T-helper 17 cell (primary cell): ENCODE results near the gene HLCS. TPM values are rescaled to one million over a fixed set of nuclear protein-coding genes. Genes with fewer than 3 reads are reported as not detected.

Source experiments
- ATAC-seq: fragments of 150-1000 bp; cut with Tn5 transposase; 2 replicates; pipeline ENCODE4 v1.10.0; 2021; ENCODE audit warnings: mild to moderate bottlenecking, moderate library complexity
- DNase-seq, 3 donors: peaks; one replicate each; pipeline versions ENCODE4 v3.0.0 to v3.0.0-alpha.2; 2020 to 2021
- H3K9me3 ChIP-seq: one replicate; pipeline ENCODE4 v1.7.0; 2013; ENCODE audit warnings: low read length, mild to moderate bottlenecking; ENCODE audit not compliant: control insufficient read depth, poor library complexity, severe bottlenecking
- H3K27ac Mint-ChIP-seq: one replicate; pipeline ENCODE4 v1.8.0; 2022; ENCODE audit warnings: mild to moderate bottlenecking, moderate library complexity, mixed read lengths
- H3K27me3 Mint-ChIP-seq: one replicate; pipeline ENCODE4 v1.8.0; 2022; ENCODE audit warnings: mixed read lengths
- H3K36me3 Mint-ChIP-seq: one replicate; pipeline ENCODE4 v1.8.0; 2022; ENCODE audit warnings: low read depth, mixed read lengths
- H3K4me1 Mint-ChIP-seq: one replicate; pipeline ENCODE4 v1.8.0; 2022; ENCODE audit warnings: mild to moderate bottlenecking, mixed read lengths
- H3K4me3 Mint-ChIP-seq: one replicate; pipeline ENCODE4 v1.8.0; 2022; ENCODE audit warnings: mild to moderate bottlenecking, moderate library complexity, mixed read lengths
- total RNA-seq, 4 donors: library from RNA in 2 of 4; stranded (reverse) in 2 of 4; gene quantifications; one replicate each; pipeline ENCODE4 v1.2.3 and lab custom pipeline; 2022 to 2026

The HLCS gene
- total RNA-seq, 2 donors from 2014 or later, result 14.4 to 16.3 TPM

DNA sequence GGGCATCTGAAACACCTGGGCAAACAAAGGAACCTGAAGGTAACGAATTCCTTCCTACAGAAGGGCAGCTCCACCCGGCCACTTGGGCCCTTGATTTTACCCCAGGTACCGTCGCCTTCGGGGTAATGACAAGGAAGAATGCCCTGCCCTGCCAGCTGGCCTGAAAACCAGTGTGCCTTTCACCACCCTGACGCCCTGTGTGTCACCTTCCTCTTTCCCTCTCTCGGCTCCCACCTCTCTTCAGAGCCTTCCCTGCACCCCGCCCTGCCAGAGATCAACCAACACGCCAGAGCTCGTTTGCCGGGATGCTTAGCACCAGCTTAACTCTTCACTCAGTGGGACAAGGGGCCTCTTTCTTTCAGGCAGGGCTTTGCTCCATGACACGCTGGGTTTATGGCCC is 181.5 kb downstream of the HLCS start:
- Mint-ChIP-seq H3K27ac (no peak overlapping the region), H3K27me3 (no peaks in the 10 kb centered on the region), H3K4me1 (peaks cover 4% of the 10 kb centered on the region), H3K36me3 (no peaks in the 10 kb centered on the region), H3K4me3 (no peak overlapping the region)
- no peak for ATAC-seq
- no peak for DNase-seq
- no peaks in the 10 kb centered on the region for H3K9me3 ChIP-seq

DNA sequence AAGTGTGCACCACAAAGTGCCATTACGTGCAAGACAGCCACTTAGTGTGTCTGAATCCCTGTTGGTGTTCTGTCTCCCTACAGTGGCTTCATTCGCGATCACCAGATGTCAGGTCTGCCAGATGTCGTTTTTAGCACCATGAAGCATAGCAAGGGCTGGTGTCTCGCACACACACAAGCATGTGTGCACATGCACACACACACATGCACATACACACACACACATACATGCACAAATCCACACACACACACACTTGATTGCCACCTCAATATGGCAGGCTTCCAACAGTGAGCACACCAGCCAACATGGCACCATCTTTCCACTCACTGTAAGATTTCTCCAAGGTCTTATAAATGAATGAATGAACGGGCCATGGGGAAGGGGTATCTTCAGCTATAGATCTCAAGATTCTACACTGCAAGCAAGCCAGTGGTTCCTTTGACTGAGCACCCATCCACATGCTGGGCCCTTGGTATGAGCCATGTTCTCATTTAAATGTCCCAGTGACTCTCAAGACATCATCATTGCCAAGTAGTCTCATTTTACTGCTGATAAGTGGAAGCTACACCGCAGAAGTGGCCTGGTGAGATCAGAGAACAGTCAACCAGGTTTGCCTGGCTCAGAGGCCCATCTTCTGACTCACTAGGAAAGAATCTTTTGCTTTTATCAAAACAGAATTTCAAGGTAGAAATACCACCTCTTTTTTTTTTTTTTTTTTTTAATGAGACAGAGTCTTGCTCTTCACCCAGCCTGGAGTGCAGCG is 182.7 kb downstream of the HLCS start:
- H3K36me3 Mint-ChIP-seq, result peaks cover 4% of the 10 kb centered on the region
- DNase-seq (no peak), ATAC-seq (no peak)

DNA sequence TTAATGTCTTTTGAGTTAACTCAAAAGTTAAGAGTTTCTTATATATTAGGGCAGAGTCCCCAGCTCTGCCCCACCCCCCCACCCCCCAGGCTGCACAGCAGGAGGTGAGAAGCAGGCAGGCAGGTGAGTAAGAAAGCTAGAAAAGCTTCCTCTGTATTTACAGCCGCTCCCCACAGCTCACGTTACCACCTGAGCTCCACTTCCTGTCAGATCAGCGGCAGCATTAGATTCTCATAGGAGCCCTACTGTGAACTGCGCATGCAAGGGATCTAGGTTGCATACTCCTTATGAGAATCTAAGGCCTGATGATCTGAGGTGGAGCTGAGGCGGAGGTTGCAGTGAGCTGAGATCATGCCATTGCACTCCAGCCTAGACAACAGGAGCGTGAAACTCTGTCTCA is 185.6 kb downstream of the HLCS start:
- no peak overlapping the region for H3K27ac Mint-ChIP-seq
- H3K9me3 ChIP-seq, result no peaks in the 10 kb centered on the region
- H3K27me3 Mint-ChIP-seq, result no peaks in the 10 kb centered on the region
- no peak overlapping the region for H3K4me3 Mint-ChIP-seq
- ATAC-seq (no peak), DNase-seq (no peak)
- H3K4me1 Mint-ChIP-seq, result peaks cover 3% of the 10 kb centered on the region
- peaks cover 4% of the 10 kb centered on the region for H3K36me3 Mint-ChIP-seq

More for the DNA sequence above, 182.7 kb downstream of the HLCS start:
- Mint-ChIP-seq H3K4me3 (no peak overlapping the region), H3K27ac (no peak overlapping the region), H3K27me3 (no peaks in the 10 kb centered on the region), H3K4me1 (peaks cover 7% of the 10 kb centered on the region)
- H3K9me3 ChIP-seq, result no peaks in the 10 kb centered on the region

DNA sequence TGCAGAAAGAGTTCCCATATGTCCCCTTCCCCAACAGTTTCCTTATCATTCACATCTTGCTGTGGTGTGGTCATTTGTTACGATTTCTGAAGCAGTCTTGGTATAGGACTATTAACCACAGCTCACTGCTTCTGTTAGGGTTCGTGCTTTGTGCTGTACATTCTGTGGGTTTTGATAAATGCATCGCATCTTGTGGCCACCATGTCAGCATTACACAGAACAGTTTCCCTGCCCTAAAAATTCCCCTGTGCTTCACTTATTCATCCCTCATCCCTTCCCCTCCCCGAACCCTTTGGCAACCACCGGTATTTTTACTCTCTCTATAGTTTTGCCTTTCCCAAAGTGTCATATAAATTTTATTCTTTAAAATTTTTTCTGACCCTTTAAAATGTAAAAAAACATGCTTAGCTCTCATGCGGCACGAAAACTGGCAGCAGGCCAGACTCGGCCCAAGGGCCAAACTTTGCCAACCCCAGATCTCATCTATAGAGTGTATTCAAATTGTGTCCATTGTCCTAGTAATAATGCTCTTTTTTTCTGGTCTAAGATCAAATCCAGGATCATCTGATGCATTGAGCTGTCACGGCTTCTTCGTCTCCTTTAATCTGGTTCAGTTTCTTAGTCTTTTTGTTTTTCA is 189.4 kb downstream of the HLCS start:
- no peak overlapping the region for H3K4me3 Mint-ChIP-seq
- no peaks in the 10 kb centered on the region for H3K27me3 Mint-ChIP-seq
- peaks cover 4% of the 10 kb centered on the region for H3K36me3 Mint-ChIP-seq
- H3K9me3 ChIP-seq, result no peaks in the 10 kb centered on the region
- peaks cover 6% of the 10 kb centered on the region for H3K4me1 Mint-ChIP-seq
- ATAC-seq, result no peak
- DNase-seq, result no peak
- no peak overlapping the region for H3K27ac Mint-ChIP-seq

DNA sequence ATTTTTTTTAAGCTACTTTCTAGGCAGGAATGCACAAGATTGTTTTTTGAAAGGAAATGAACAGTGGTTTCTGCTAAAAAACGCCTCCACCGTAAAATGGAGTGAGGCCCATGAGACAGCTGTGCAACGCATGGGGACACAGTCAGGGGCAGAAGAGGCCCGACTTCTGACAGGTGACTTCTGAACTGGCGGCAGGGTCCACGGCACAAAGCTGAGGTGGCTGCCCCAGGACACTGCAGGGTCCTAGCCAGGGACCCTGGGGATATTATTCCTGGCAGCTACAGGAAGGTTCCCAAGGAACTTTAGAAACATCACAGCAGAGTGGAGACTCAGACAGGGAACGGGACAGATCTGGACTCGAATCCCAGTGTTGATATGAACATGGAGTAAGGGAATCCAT is 192.5 kb downstream of the HLCS start:
- no peaks in the 10 kb centered on the region for H3K9me3 ChIP-seq
- DNase-seq, result no peak
- no peak overlapping the region for H3K27ac Mint-ChIP-seq
- no peak for ATAC-seq
- H3K4me3 Mint-ChIP-seq, result no peak overlapping the region
- H3K4me1 Mint-ChIP-seq, result peaks cover 3% of the 10 kb centered on the region
- H3K27me3 Mint-ChIP-seq, result no peaks in the 10 kb centered on the region
- H3K36me3 Mint-ChIP-seq, result peaks cover under 1% of the 10 kb centered on the region

DNA sequence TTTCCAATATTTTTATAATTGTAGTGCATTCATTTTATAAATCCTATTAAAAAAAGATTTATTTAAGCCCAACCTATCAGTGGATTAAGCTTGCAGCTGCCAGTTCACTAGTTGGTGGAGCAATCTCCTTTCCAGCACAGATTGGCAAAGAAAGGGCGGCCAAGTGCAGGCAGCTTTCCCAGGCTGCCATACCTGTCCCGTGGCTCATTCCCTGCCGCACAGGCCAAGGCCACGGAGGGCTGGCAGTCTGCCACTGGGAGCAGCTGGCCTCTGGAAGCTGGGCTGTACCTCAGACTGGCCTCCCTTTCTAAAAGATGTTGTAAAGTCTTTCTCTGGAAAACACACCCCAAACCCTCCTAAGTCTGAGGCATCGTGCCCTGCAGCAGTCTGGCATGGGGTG is 193.4 kb downstream of the HLCS start:
- H3K4me3 Mint-ChIP-seq, result no peak overlapping the region
- no peaks in the 10 kb centered on the region for H3K36me3 Mint-ChIP-seq
- no peaks in the 10 kb centered on the region for H3K27me3 Mint-ChIP-seq
- H3K9me3 ChIP-seq, result no peaks in the 10 kb centered on the region
- H3K27ac Mint-ChIP-seq, result no peak overlapping the region
- ATAC-seq, result no peak
- H3K4me1 Mint-ChIP-seq, result peaks cover 3% of the 10 kb centered on the region
- DNase-seq, result no peak

DNA sequence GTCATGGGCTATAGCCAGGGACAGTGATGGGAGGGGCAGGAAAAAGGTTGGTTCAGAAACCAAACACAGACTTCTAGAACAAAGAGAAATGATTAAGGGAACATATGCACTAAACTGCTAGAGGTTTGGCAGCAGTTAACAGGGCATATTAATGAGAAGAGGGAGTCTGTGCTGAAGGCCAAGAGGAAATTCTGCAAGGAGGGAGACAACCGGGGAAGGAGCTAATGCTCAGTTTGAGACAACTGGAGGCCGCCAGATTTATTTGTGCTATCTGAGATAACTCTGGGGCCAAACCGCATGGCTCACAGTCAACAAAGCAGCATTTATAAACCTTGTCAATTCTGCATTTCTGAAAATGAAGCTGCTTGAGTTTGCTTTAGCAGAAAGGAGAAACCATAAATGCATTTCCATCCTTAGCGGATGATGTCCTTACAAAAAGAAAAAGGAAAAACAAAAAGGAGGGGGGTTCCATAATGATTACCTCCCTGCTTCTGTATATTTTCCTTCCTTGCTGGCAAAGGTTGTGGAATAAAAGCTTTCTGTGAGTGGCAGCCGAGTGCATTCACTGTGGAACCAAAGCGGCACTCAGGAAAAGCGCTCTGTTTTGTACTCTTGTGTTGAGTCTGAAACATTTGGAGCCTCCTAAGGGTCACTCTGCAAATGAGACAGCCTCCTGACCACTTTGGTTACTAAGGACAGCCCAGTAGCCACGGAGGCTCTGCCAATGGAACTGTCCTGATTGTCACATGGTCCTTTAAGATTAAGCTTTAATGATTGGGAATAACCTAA is 197.2 kb downstream of the HLCS start:
- no peaks in the 10 kb centered on the region for H3K9me3 ChIP-seq
- Mint-ChIP-seq H3K27me3 (no peaks in the 10 kb centered on the region), H3K4me3 (no peak overlapping the region), H3K4me1 (no peaks in the 10 kb centered on the region), H3K27ac (no peak overlapping the region), H3K36me3 (no peaks in the 10 kb centered on the region)
- ATAC-seq, result no peak
- DNase-seq, result no peak

DNA sequence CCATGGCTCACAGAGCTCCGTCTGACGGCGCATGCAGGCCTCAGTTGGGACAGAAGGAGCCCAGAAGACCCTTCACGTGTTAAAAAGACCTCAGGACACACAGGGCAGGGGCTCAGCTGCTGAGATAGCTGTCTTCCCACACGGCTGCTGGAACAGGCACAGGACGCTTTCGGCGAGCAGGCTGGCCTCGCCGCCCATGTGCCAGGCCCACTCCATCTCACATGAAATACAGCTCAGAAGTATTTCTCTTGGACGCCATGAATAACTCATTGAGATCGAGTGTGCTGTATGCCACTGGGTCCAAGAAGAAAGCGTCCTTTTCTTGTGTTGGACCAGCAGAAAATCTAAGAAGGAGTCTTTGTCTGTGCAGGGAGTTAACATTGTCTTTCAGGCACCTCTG is 198.0 kb downstream of the HLCS start:
- Mint-ChIP-seq H3K27ac (no peak overlapping the region), H3K27me3 (no peaks in the 10 kb centered on the region), H3K36me3 (peaks cover 3% of the 10 kb centered on the region), H3K4me1 (peaks cover 1% of the 10 kb centered on the region), H3K4me3 (no peak overlapping the region)
- DNase-seq (no peak), ATAC-seq (no peak)
- no peaks in the 10 kb centered on the region for H3K9me3 ChIP-seq

DNA sequence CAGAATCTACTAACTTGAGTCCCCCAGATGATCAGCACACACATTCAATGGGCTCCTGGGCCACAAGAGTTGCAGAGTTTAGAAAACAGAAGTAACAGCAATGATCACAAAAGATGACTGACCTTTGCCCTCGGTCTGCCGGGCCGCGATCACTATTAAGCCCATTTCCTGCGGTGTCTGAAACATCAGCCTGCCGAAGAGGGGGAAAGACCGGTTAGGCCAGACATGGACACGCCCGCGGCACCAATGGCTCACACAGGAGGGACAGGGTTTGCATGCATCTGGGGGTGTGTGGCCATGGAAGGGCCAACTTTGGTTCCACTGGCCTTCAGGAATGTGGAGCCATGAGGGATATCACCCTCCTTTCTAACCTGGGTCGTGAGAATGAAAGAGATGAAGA is 199.4 kb downstream of the HLCS start:
- peaks cover 4% of the 10 kb centered on the region for H3K36me3 Mint-ChIP-seq
- ATAC-seq (no peak), DNase-seq (no peak)
- no peaks in the 10 kb centered on the region for H3K27me3 Mint-ChIP-seq
- H3K27ac Mint-ChIP-seq, result no peak overlapping the region
- no peaks in the 10 kb centered on the region for H3K9me3 ChIP-seq
- peaks cover 3% of the 10 kb centered on the region for H3K4me1 Mint-ChIP-seq
- no peak overlapping the region for H3K4me3 Mint-ChIP-seq

DNA sequence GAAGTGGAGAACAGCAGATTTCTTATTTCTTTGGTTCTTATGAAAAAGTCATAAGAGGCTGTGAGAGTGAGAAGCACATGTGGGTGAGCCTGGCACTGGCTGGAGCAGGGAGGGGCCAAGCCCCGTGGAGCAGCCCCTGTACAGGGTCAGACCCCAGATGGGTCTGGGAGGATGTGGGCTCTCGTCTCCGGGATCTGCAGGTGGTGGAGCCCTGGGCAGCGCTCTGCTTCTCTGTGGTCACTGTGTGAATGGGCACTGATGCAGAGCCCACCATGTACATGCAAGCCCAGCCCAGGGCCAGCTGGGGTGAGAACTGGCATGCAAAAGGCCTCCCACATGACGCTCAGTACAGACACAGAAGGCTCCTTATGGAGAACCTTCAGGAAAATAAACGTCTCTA is 200.0 kb downstream of the HLCS start:
- H3K9me3 ChIP-seq, result no peaks in the 10 kb centered on the region
- Mint-ChIP-seq H3K27ac (no peak overlapping the region), H3K4me3 (no peak overlapping the region), H3K27me3 (no peaks in the 10 kb centered on the region), H3K4me1 (peaks cover 5% of the 10 kb centered on the region), H3K36me3 (peaks cover 7% of the 10 kb centered on the region)
- ATAC-seq (no peak), DNase-seq (no peak)

DNA sequence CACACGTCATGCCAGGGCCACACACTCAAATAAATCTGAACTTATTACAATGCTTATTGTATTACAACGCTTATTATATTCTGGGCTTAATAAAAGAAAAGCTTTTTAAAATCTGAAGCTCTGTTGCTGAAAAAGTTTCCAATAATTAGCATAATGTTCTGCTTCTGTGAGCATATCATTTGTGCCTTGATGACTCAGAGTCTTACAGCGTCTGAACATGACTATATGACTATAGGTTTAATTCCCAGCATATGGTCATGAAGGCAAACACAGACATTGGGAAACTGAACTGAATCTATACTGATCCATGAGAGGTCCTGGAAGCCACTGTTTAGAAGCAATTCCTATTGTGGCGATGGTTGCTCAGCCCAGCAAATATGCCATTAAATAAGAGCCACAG is 201.2 kb downstream of the HLCS start:
- Mint-ChIP-seq H3K4me3 (no peak overlapping the region), H3K36me3 (peaks cover 9% of the 10 kb centered on the region), H3K4me1 (peaks cover 5% of the 10 kb centered on the region), H3K27ac (no peak overlapping the region), H3K27me3 (no peaks in the 10 kb centered on the region)
- DNase-seq, result no peak
- no peaks in the 10 kb centered on the region for H3K9me3 ChIP-seq
- ATAC-seq, result no peak

DNA sequence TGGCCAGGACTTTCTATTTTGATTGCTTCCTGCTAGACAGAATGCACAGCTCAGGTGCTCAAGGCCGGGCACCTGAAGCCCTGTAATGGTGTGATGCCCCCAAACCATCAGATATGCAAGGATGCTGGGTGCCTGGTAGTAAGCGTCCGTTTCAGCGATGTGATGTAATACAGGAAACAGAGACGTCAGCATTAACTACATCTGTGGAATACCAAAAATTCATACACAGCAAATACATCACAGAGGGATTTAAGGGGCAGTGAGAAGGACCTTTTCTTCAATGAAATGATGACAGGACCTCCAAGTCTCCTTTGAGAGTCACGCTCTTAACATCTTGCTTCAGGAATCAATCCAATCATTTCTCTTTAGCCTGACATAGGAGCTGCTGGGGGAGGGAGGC is 203.2 kb downstream of the HLCS start:
- DNase-seq (no peak), ATAC-seq (no peak)
- H3K9me3 ChIP-seq, result no peaks in the 10 kb centered on the region
- Mint-ChIP-seq H3K4me3 (no peak overlapping the region), H3K27me3 (no peaks in the 10 kb centered on the region), H3K27ac (no peak overlapping the region), H3K4me1 (peaks cover 5% of the 10 kb centered on the region), H3K36me3 (peaks cover 9% of the 10 kb centered on the region)

DNA sequence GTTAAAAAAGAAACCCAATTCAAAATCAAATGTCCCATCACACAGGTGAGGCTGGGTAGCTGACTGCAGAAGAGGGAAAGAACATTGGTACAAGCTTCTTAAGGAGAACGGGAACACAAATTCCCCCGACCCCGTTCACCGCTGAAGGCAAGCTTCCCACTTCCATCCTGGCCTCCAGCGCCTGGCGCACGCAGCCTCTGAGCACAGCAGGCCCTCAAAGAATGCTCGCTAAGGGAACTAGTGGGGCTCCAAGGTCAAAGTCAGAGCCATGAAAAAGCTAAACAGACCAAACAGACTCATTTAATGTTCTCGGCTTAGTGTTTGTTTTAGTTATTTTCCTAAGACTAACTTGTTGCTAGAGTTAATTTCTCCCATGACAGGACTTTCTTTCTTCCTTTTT is 203.8 kb downstream of the HLCS start:
- H3K4me1 Mint-ChIP-seq, result peaks cover 5% of the 10 kb centered on the region
- ATAC-seq (no peak), DNase-seq (no peak)
- H3K9me3 ChIP-seq, result no peaks in the 10 kb centered on the region
- peaks cover 9% of the 10 kb centered on the region for H3K36me3 Mint-ChIP-seq
- no peaks in the 10 kb centered on the region for H3K27me3 Mint-ChIP-seq
- H3K4me3 Mint-ChIP-seq, result no peak overlapping the region
- no peak overlapping the region for H3K27ac Mint-ChIP-seq
